GM19452 (cell line): Measurements from ENCODE around the gene CALHM6.

Source experiments
- ATAC-seq: cut with Tn5 transposase; IDR thresholded peaks from one replicate; pipeline ENCODE4 v1.9.1; 2021; ENCODE audit not compliant: unreplicated experiment

The CALHM6 gene

DNA sequence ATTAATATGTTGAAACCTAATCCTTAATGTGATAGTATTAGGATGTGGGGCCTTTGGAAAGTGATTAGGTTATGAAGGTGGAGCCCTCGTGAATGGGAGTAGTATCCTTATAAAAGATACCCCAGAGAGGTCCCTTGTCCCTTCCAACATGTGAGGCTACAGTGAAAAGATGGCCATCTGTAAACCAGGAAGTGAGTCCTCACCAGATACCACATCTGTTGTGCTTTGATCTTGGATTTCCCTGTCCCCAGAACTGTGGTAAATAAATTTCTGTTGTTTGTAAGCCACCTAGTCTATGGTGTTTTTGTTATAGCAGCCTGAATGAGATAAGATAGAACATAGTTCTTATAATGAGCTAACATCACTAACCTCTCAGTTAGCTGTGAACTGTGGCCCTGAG is 16.6 kb upstream of the CALHM6 start:
- no peak for ATAC-seq

GRCh38 chr6:116445102-116445501 is 16.1 kb upstream of the CALHM6 start:
- ATAC-seq, result no peak

DNA sequence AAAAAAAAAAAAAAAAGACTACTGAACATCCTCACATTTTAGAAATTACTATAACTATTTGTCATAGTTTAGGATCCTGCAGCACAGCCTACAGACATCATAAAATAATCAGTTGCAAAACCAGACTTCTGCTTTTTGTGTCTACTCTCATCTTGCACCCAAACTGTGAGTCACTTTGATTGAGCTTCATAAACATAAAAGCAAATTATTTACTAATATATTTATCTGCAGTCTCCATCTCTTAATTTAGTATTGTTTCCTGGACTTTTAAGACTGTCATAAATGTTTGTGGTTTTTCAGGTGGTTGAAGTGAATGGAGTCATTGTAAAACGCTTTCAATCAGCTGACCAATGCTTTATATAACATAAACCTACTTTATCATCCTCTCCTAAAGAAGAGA is 14.8 kb upstream of the CALHM6 start:
- no peak for ATAC-seq

DNA sequence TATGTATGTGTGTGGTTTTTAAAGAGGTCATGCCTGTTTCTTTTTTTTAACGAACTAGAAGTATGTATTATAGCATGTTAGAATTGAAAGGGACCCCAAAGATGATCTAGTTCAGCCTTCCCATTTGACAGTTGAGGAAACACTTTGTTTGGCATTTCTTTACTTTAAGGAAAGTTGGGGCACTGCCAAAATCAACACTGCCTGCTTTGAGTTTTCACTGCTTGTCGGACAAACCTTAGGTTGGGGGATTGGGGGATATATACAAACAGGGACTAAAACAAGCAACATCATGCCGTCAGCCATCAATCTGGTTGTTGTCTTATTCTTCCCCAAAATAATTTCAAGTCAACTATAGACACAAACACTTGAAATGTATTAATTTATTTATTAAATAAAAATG is 14.1 kb upstream of the CALHM6 start:
- ATAC-seq, result no peak

DNA sequence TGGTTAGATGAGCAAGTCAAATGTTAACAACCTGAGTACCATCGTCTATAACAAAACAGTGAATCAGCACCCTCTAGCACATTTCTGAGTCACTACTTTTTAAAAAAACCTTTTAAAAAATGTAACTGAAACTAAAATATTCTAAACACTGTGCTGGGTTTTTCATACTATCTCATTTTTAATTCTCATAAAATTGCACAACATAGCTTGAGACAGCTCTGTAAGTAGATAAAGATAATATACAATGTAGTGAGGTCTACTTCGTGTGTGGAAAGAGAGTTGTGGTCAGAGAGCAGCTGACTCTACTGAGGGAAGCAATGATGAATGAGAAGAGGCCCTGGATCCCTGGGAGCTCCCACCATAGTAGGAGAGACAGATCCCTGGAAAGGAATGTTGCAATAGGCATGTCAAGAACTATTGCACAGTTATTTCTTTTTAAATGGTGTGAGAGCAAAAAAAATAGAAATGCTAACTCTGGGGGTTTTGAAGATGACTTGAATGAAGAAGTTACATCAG is 13.6 kb upstream of the CALHM6 start:
- no peak for ATAC-seq

DNA sequence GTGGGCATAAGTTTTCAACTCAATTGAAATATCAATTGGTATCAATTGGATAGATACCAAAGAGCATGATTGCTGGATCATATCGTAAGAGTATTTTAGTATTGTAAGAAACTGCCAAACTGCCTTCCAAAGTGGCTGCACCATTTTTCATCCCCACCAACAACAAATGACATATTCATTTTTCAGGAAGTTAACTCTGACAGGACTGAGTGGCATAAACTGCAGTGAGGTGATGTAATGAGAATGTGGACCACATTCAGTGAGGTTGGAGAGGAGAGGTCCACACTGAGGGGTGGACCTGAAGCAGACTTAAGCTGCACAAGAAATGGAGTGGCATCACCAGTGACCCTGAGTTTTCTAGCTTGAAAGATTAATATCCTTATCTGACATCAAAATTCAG is 11.6 kb upstream of the CALHM6 start:
- ATAC-seq, result no peak

GRCh38 chr6:116450185-116450710 is 10.9 kb upstream of the CALHM6 start:
- ATAC-seq, result no peak

DNA sequence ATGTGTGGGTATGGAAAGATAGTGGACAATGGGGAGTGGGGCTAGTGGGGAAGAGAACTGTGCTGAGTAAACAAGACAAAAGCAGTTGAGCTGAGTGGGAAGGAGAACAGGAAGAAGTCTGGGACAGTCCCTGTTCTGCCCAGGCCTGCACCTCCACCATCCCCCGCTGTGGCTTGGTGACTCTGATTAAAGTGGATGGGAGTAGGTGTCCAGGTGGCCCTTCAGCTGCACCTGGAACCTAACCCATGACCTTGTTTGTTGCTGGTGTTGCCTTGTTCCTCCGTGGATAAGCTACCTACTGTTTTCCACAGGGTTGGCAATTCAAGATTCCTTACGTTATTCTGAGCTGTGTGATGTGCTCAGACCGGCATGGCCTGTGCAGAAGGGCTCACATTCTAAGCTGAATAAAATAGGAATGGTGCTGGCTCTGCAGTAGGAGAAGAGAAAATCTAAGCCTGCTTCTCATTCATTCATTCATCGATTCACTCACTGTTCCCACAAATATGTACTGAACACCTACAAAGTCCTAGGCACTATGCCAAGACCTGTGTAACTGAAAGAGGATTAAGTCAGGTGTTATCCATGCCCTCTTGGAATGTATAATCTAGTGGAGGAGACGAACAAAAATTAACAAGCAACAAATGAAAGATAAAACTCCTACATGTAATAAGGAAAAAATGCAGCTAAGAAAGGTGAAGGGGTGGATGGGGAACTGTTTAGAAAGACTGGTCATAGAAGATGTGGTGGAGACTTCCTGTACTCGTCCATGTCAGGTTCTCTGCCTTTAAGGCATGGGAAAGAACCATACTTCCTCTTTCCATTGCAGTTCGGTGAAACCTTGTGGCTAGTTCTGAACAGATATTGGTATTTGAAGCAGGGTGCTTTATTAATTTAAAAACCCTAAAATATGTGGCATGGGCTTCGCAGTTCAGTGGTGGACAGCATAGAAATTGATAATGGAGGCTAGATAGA is 10.1 kb upstream of the CALHM6 start:
- ATAC-seq, result peak; percentile 92

DNA sequence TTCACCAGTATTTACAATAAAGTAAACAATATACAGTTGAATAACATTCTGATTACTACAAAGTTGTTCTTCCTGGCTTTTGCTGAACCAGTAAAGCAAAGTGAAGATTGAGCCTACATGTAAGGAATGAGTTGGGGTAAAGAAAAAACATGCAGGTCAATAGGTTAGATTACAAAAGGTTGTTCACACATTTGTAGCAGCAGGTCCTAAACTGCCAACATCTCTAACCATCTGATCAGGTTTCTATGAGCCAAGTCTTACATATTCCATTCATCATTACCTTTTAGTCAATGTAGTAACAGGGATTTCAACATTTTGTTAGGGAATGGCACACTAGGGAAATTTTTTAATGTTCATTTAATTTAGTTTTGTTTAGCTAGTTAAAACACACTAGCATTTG is 9.3 kb upstream of the CALHM6 start:
- ATAC-seq, result no peak

DNA sequence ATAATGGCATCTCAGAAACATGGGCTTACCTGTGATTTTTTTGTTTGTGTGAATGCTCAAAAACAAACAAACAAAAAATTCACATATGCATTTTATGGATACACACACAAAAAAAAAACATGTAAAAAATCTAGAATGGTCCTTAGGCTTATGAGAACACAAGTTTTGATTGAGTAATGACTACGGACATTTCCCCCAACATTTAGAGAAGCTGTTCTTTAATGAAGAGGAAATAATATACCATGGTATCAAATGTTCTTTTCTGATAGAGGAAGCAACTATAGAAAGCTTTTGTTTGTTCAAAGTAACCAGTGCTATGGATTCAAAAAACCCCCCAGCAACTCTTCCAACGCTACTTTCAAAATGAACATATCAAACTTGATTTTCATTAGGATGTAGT is 8.6 kb upstream of the CALHM6 start:
- no peak for ATAC-seq

GRCh38 chr6:116456106-116456505 is 5.1 kb upstream of the CALHM6 start:
- ATAC-seq, result no peak

DNA sequence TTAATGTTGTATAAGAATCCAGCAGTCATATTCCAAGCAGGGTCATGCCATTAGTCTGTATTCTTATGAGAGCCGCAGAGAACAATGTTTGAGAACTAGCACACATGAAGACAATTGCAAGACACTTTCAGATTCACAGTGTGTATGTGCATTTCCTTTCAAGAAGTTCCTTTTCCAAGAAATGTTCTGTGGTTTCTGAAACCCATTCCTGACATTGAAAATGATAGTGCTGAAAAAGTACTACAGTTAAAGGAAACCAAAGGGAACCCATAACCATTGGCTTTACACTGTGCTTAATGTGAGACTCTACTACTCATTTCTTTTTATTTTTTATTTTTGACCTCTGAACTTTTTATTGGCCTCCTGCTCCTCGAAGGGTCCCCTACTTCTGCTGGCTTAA is 4.2 kb upstream of the CALHM6 start:
- no peak for ATAC-seq

- no peak for ATAC-seq
Observed at GRCh38 chr6:116458264-116458663, 2.9 kb upstream of the CALHM6 start.

DNA sequence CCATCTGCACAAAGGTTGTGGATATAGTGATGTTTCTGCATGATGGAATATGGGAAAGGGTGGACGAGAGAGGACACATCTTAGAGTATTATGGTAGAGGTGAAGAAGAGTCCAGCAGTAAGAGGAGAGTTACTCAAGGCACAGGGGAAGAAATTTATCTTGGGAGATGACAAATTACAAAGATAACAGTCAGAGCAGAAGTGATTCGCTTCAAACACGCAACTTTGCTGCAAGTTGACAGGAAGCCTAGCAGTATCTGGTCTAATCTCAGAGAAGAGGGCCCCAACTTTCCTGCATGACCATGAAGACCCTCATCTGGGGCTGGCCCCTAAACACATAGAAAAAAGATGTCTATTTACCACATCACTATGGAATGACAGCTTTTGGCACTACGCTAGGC is 1.2 kb upstream of the CALHM6 start:
- no peak for ATAC-seq

DNA sequence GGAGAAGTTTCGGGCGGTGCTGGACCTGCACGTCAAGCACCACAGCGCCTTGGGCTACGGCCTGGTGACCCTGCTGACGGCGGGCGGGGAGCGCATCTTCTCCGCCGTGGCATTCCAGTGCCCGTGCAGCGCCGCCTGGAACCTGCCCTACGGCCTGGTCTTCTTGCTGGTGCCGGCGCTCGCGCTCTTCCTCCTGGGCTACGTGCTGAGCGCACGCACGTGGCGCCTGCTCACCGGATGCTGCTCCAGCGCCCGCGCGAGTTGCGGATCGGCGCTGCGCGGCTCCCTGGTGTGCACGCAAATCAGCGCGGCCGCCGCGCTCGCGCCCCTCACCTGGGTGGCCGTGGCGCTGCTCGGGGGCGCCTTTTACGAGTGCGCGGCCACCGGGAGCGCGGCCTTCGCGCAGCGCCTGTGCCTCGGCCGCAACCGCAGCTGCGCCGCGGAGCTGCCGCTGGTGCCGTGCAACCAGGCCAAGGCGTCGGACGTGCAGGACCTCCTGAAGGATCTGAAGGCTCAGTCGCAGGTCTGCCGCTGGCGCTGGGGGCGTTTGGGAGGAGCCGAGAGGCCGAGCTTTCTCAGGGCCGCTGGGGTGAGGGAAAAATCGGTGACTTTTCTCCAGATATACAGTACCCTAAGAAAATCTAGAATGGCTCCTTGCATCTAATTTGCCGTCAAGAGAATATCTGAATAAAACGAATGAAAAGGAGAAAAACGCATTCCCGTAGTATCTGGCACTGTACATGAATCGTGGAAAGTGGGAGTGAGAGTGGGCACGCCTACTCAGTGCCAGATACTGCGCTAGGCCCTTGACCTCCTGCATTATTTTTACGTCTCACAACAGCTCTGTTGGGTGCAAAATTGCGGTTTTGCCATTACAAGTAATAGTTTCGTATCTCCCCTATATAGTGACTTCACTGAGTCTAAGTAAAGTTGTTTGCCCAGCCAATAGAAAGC is 1.0 kb downstream of the CALHM6 start:
- ATAC-seq, result peak; percentile 87

GRCh38 chr6:116463301-116463700 is 2.1 kb downstream of the CALHM6 start:
- ATAC-seq, result no peak

GRCh38 chr6:116465246-116465645 is 4.1 kb downstream of the CALHM6 start:
- no peak for ATAC-seq

DNA sequence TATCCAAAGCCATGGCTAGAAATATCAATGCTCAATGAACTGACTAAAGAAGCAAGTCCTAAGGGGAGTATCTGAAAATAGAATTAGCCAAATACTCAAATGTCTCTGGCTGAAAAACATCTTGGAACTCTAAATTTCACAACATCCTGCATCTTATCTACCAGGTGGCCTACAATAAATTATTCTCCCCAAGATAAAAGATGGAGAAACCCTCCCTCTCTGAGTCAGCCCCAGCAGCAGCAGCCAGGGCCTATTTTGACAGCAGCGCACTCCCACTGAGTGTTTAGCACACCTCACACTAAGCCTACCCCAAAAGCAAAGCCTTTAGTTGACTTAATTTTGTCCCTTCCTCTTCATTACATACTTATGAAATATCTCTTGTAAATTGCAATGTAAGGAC is 5.9 kb downstream of the CALHM6 start:
- ATAC-seq, result no peak

DNA sequence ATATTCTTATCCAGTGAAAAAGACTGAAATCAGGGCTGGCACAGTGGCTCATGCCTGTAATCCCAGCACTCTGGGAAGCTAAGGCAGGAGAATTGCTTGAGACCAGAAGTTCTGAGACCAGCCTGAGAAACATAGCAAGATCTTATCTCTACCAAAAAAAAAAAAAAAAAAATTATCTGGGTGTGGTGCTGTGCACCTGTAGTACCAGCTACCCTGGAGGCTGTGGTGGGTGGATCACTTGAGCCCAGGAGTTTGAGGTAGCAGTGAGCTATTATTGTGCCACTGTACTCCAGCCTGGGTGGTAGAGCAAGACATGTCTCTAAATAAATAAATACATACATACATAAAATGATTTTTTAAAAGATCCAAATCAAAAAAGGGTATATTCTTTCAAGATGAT is 6.3 kb downstream of the CALHM6 start:
- no peak for ATAC-seq

DNA sequence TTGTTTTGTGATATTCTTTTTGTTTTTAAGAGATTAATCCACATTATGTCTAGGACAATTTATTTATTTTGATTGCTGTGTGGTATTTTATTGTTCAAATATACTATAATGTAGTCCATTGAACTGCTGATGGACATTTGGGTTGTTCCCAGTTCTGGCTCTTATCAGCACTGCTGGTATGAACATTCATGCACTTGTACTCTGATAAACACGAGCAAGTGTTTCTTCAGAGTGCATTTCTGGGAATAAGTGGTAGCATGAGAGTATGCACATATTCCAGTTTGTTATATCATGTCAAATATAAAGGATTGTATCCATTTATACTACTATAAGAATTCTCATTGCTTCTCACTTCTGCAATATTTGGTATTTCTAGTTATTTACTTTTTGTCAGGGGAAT is 7.1 kb downstream of the CALHM6 start:
- ATAC-seq, result no peak

- ATAC-seq, result no peak
Observed at GRCh38 chr6:116471531-116471930, 10.4 kb downstream of the CALHM6 start.
